HG03045 (cell line): ENCODE data around the gene PRKCD.

Source experiments
- ATAC-seq: cut with Tn5 transposase; IDR thresholded peaks from one replicate; pipeline ENCODE4 v1.9.1; 2021; ENCODE audit warnings: mild to moderate bottlenecking, moderate library complexity; ENCODE audit not compliant: unreplicated experiment

Gene PRKCD

DNA sequence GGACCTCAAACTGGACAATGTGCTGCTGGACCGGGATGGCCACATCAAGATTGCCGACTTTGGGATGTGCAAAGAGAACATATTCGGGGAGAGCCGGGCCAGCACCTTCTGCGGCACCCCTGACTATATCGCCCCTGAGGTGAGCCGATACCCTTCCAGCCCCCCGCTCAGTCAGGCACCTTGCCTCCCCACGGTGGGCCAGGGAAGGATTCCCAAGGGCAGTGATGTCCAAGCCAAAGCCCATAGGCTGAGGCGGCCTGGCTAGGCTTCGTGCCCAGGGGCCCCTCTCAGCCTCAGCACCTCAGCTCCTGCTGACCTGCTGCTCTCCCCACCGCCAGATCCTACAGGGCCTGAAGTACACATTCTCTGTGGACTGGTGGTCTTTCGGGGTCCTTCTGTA lies 27.7 kb downstream of the PRKCD start:
- ATAC-seq, result no peak

DNA sequence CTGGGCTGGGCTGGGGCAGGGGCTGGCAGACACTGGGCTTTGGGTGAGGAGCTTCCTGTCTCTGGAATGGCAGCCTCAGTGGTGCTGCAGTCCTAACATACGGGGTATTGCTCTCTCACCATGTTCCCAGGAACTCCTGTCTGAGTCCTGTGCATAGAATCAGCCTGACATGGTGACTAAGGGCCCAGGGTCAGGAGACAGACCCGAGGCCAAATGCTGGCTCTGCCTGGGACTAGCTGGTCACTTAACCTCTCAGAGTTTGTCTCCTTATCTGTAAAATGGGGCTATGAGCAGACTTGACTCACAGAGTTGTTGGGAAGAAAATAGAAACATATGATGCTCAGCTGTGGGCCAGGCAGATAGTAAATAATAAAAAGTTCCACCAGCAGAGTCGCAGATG lies 28.3 kb downstream of the PRKCD start:
- ATAC-seq, result no peak

- ATAC-seq, result peak; percentile 51
Observed at GRCh38 chr3:53190659-53191058, 29.6 kb downstream of the PRKCD start.

- ATAC-seq, result no peak
Observed at GRCh38 chr3:53191836-53192480, 30.9 kb downstream of the PRKCD start.

DNA sequence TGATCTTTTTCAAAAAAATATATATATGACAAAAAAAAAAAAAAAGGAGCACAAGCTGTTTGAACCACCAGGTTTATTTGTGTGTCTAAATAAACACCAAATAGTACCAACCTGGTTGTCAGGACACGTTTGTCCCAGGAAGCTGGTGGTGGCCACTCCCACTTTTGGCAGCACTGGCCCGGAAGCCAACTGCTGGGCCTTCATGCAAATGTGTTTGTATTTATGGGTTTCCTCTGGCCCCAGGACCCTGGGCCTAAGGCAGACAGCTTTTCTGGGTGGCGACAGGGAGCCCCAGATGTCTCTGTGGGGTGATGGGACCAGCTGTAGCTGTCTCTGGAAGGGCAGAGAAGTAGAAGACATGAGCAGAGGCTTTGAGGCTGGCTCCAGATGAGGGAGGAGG lies 31.6 kb downstream of the PRKCD start:
- ATAC-seq, result peak; percentile 42

DNA sequence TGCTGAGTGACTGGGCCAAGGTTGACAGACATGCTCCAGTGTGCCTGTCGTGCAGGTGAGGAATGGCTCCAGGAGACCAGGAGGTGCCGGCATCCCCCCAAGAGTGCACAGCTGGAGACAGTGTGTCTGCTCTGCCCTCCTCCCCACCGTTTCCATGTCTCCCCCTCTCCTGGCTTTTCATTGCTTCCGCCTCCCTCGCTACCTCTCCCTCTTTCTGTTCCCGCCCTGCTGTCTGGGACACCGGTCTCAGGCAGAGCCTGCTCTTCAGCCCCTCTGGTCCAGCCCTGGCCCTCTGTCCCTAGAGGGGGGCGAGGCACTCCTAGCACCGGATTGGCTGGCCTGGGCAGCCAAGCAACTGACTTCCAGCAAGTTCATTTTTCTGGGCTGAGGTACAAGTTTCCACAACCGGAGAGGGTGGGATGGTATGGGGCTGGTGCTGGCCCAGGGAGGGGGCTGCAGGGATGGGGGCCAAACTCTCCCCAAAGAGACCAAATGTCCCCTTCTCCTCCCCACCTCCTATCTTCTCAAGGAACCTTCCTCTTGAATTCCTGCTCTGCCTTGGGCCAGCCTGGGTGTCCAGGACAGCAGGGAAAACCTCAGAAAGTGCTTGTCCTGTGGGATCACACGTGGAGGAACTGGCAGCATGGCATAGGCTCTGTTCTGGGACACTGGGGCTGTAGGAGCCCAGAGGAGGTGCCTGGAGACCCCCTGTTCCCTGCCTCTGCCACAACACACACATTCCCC lies 32.6 kb downstream of the PRKCD start:
- ATAC-seq, result no peak

DNA sequence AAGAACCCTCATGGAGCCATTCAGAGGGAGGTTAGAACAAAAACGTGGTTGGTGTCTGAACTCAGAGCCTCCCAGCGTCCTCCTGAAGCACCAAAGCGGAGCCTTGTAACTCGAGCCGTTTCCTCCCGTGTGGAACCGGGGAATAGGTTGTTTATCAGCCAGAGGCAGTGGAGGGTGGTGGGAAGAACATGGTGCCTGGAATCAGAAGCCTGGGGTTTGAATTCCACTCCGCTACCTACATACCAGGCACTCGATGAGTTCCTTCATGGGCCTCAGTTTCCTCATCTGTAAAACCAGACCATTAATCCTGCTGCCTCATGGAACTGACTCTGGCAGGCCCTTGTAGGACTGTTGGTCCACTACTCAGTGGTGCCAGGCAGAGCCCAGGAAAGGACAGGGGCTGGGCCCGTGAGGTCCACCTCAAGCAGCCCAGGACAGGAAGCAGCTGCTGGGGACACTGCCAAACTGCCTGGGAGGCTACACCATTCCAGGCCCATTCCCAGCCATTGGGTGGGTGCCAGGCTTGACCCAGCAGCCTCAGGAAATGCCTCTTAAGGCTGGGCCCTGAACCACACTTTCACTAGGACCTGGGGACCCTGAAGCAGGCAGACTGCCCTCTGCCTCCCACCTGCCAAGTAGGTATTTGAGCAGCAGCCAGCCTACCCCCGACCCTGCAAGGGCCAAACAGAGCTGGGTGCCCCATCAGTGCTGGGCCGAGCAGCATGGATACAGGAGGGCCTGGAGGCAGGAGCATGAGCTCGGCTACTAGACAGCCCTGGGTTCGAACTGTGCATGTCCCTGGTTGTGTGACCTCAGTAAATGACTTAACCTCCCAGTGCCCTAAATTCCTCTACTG lies 33.4 kb downstream of the PRKCD start:
- ATAC-seq, result no peak

GRCh38 chr3:53195066-53195450 lies 34.0 kb downstream of the PRKCD start:
- no peak for ATAC-seq

DNA sequence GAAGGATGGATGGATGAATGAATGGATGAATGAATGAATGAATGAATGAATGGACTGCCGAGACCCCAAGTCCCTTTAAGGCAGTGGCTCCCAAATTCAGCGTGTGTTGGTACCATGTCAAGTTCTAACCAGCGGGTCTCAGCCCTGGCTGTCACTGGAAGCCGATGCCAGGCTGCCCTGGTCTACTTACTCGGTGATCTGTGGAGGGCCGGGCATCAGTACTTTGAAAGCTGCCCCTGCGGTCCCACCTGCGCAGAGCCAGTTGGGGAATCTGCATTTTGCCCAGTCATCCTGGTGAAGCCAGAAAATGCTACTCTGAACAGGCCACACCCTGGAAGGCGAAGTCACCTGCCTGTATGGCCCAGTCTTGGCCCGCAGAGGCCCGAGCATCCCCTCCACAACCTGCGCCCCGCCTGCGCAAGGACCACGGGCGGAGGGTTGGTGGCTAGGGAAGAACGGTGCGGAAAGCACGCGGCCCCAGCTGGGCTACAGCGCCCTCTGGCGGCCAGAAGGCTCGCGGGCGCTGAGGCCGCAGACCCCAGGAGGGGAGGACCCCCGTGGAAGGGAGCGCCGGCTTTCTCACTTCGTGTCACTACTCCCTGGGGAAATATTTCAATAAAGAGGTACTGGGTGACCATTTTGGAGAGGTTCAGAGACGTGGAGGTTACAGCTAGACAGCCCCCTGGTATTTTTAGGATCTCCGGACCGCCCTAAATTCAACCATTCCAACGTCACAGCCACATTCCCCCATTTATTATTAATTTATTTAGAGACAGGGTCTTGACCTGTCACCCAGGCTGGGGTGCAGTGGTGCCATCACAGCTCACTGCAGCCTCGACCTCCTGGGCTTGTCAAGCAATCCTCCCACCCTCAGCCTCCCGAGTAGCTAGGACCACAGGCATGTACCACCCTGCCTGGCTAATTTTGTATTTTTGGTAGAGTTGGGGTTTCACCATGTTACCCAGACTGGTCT lies 34.9 kb downstream of the PRKCD start:
- ATAC-seq, result no peak

- no peak for ATAC-seq
Observed at GRCh38 chr3:53196575-53197407, 35.8 kb downstream of the PRKCD start.

- ATAC-seq, result no peak
Observed at GRCh38 chr3:53198256-53198977, 37.4 kb downstream of the PRKCD start.

DNA sequence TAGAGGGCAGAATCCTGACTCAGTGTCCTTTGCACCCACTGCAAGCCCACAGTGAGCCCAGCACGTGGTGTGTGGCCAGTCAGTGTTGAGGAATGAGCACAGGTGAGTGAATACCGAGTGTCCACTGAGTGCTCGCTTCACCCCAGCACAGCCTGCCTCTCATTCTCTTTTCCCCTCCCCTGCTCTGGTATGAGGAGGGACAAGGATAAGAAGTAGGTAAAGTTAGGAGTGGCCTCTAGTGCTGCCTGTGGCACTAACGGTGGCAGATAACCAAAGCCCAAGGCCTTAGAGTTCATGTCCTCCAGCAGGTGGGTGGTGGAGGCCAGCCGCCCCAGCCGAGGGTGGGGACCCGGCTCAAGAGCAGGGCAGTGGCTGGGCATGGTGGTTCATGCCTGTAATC lies 38.0 kb downstream of the PRKCD start:
- ATAC-seq, result no peak

- ATAC-seq, result no peak
Observed at GRCh38 chr3:53199834-53200233, 38.8 kb downstream of the PRKCD start.

DNA sequence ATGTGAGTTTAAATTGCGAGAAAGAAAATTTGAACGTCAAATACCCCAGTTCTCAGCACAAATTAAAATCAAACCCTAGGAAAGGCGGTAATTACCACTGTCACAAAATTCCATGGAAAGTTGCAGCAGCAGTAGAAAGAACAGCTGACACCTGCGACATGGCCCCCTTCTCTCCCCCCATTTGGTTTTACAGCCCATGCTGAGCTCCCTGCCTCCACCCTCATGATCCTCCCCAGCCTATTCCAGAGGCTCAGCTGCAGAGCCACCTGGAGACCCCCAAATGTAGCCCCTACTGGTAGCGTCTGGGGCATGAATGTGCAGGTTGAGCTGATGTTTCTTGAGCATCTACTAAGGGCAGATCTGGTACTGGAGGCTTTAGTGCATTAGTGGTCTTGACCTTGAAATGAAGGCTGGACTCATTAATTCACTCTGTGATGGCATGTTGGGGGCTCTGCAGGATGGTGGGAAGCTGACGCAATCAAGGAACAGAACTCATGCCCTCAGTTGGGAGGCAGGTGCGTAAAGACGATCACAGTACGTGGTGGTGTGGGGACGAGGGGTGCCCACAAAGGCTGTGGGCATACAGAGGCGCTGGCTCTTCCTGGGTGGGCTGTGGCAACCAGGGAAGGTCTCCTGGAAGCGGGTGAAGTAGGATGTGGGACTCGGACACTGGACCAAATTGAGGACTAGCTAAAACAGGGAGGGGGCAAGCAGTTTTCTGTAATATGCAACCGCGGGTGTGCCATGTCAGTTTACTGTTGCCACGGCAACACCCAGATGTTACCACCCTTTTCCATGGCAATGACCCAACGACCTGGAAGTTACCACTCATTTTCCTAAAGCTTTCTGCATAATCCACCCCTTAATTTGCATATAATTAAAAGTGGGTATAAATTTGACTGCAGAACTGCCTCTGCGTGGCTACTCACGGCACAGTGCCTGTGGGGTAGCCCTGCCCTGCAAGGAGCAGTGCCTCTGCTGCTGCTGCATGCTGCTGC lies 39.8 kb downstream of the PRKCD start:
- no peak for ATAC-seq

- ATAC-seq, result no peak
Observed at GRCh38 chr3:53202331-53203015, 41.5 kb downstream of the PRKCD start.

DNA sequence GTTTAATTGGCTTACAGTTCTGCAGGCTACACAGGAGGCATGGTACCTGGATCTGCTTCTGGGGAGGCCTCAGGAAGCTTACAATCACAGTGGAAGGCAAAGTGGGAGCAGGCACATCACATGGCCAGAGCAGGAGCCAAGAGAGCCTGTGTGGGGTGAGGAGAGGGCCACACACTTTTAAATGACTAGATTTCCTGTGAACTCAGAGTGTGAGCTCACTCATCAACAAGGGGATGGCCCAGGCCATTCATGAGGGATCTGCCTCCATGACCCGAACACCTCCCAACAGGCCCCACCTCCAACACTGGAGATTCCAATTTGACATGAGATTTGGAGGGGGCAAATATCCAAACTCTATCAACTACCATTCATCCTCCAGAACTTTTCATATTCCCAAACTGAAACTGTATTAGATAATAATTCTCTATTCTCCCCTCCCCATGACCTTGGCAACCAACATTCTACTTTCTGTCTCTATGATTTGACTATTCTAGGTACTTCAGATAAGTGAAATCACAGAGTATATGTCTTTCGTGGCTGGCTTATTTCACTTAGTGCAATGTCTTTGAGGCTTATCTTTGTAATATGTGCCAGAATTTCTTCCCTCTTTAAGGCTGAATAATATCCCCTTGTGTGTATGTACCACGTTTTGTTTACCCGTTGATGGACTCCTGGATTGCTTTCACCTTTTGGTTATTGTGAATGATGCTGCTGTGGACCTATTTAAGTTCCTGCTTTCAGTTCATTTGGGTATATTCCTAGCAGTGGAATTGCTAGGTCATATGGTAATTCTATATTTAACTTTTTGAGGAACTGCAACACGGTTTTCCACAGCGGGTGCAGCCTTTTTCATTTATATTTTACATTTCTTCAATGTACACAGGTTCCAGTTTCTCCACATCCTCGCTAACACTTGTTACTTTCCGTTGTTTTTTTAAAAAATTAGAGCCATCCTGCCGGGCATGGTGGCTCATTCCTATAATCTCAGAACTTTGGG lies 51.0 kb downstream of the PRKCD start:
- no peak for ATAC-seq
